ENCODE results near the gene LAMP2. TPM values are rescaled to one million over a fixed set of nuclear protein-coding genes. Genes with fewer than 3 reads are reported as not detected.

Gene LAMP2
- total and polyA plus RNA-seq, 2 of the 4 experiments (the other 2 are of a cell fraction): 78.1 to 129 TPM

- ATAC-seq (ENCODE audit: low read depth): no peak
- no peak overlapping the region for H4K8ac ChIP-seq (ENCODE audit: low read depth in 2 of 2, low read length in 2 of 2)
- BruUV-seq (replicated peaks): no TSS peak
- H3K27ac ChIP-seq (ENCODE audit: insufficient read depth, low read length): no peak overlapping the region
- H2AK5ac ChIP-seq (ENCODE audit: low read depth, low read length): no peak overlapping the region
- H2BK20ac ChIP-seq (ENCODE audit: low read depth, low read length): no peak overlapping the region
- H3K23ac ChIP-seq (ENCODE audit: low read depth, low read length): no peak overlapping the region
- no peaks in the 10 kb centered on the region for H3K36me3 ChIP-seq (ENCODE audit: control insufficient read depth, insufficient read depth, low read length)
- H4K20me1 ChIP-seq (ENCODE audit: insufficient read depth, low read length): peaks cover 18% of the 10 kb centered on the region
- no peak overlapping the region for H3K56ac ChIP-seq (ENCODE audit: extremely low read depth, insufficient read depth, low read length)
- H2BK5ac ChIP-seq (ENCODE audit: low read depth, low read length, poor library complexity, severe bottlenecking): no peak overlapping the region
- H3K4ac ChIP-seq (ENCODE audit: low read depth, low read length): no peak overlapping the region
- H3K79me1 ChIP-seq (ENCODE audit: low read depth in 1 of 2, low read length in 2 of 2): peaks cover 4 to 19% of the 10 kb centered on the region in 2 experiments; a peak in 3 of 4 replicates
- peaks cover 3% of the 10 kb centered on the region; the same call in 1 of the 2 replicates for H3K9me1 ChIP-seq (ENCODE audit: insufficient read depth, low read length)
- no CpG with 5 or more reads among the region's 1 CpG for WGBS, 2 experiments (ENCODE audit: extremely low coverage in 2 of 2, insufficient read length in 1 of 2)
- in situ Hi-C loops (cut with MboI; ENCODE audit: low sequenced_read_pairs): no loop called here
- no peak overlapping the region for H4K91ac ChIP-seq (ENCODE audit: insufficient read depth, low read depth, low read length)
- H3K4me3 ChIP-seq (ENCODE audit: insufficient read depth, low read depth, low read length): no peak overlapping the region
- H2AK9ac ChIP-seq (replicated peaks; ENCODE audit: low read depth, low read length, poor library complexity): no peak overlapping the region
- CTCF ChIA-PET: interaction anchor here (1.1 to 2.8 kb wide), 2 partner anchors 11 to 28 kb away, joined by 3 to 11 read pairs; no protein-coding TSS in a partner anchor
- no peaks in the 10 kb centered on the region for H3K9me3 ChIP-seq (ENCODE audit: control insufficient read depth, insufficient read depth, low read length)
- no peak overlapping the region for H3K4me2 ChIP-seq (ENCODE audit: low read depth, low read length)
- H3K9ac ChIP-seq (ENCODE audit: low read depth, low read length): no peak overlapping the region
- H2BK120ac ChIP-seq (ENCODE audit: low read depth, low read length): no peak overlapping the region
- H3K14ac ChIP-seq (replicated peaks; ENCODE audit: low read depth, low read length): no peak overlapping the region
- no peaks in the 10 kb centered on the region for H3K4me1 ChIP-seq (ENCODE audit: control insufficient read depth, insufficient read depth, low read length)
- TF ChIP-seq ELK1 (IDR thresholded peaks at IDR 0.05; ENCODE audit: borderline replicate concordance, low read depth, low read length) (no peak), CTCF (conservative IDR thresholded peaks at IDR 0.05; ENCODE audit: low read depth, low read length) (no peak), CHD1 (IDR thresholded peaks at IDR 0.05; ENCODE audit: low read depth, low read length) (no peak), USF2 (IDR thresholded peaks at IDR 0.05; ENCODE audit: low read depth, low read length) (no peak), CEBPB (IDR thresholded peaks at IDR 0.05; ENCODE audit: low read depth, low read length) (no peak), RFX5 (IDR thresholded peaks at IDR 0.05; ENCODE audit: low read depth, low read length) (no peak), BHLHE40 (IDR thresholded peaks at IDR 0.05; ENCODE audit: low read depth, low read length) (no peak), MXI1 (IDR thresholded peaks at IDR 0.05; ENCODE audit: borderline replicate concordance, low read depth, low read length) (no peak), POLR2A (IDR thresholded peaks at IDR 0.05; ENCODE audit: low read depth, low read length) (no peak), RCOR1 (IDR thresholded peaks at IDR 0.05; ENCODE audit: insufficient replicate concordance, low read length) (no peak), NFE2L2 (IDR thresholded peaks at IDR 0.05; ENCODE audit: low read depth, low read length) (no peak), SMC3 (IDR thresholded peaks at IDR 0.05; ENCODE audit: low read depth, low read length) (no peak), MAFK (IDR thresholded peaks at IDR 0.05; ENCODE audit: low read depth, low read length) (no peak), MAZ (IDR thresholded peaks at IDR 0.05; ENCODE audit: borderline replicate concordance, low read depth, low read length) (no peak), RAD21 (IDR thresholded peaks at IDR 0.05; ENCODE audit: low read length) (no peak), FOS (IDR thresholded peaks at IDR 0.05; ENCODE audit: low read depth, low read length) (no peak)
- H3K18ac ChIP-seq (ENCODE audit: low read depth, low read length): no peak overlapping the region
- no peak overlapping the region for H4K5ac ChIP-seq (ENCODE audit: low read depth, low read length)
- dilution Hi-C loops (cut with HindIII; ENCODE audit: low sequenced_read_pairs, unreplicated experiment): no loop called here
- no peak overlapping the region for H2AFZ ChIP-seq (replicated peaks; ENCODE audit: low read length, poor library complexity)
- no peaks in the 10 kb centered on the region for H3K27me3 ChIP-seq (ENCODE audit: control insufficient read depth, insufficient read depth, low read length)
- no peak overlapping the region for H2BK15ac ChIP-seq (ENCODE audit: low read depth, low read length)
- intact Hi-C loops (cut with micrococcal nuclease): no loop called here
- DNase-seq: peak; percentile 45
- POLR2A ChIA-PET (ENCODE audit: unreplicated experiment): no interaction called here
These were observed 5.9 kb downstream of the LAMP2 start for GRCh38 chrX:120463241-120463640.

Measured in IMR-90 (cell line).